Ascending aorta (tissue), 2 donors: ENCODE measurements around the gene PDXK. TPM values are rescaled to one million over a fixed set of nuclear protein-coding genes. Genes with fewer than 3 reads are reported as not detected.

Experiments used
- DNase-seq, 2 donors: peaks; one replicate each; pipeline ENCODE4 v3.0.0-alpha.2; 2019; ENCODE audit warnings: low spot score in 2 of 2
- H3K27ac ChIP-seq, 2 donors: fragments of 200-600 bp; sonication (generic); one replicate each; pipeline ENCODE4 v1.5.1; 2016 to 2017; ENCODE audit warnings: mild to moderate bottlenecking in 1 of 2
- H3K27me3 ChIP-seq: fragments of 200-600 bp; sonication (generic); one replicate; pipeline ENCODE4 v1.5.1; 2017
- H3K36me3 ChIP-seq, 2 donors: fragments of 200-600 bp; sonication (generic); one replicate each; pipeline ENCODE4 v1.5.1; 2016
- H3K4me1 ChIP-seq, 2 donors: fragments of 200-600 bp; sonication (generic); one replicate each; pipeline ENCODE4 v1.5.1; 2016 to 2017; ENCODE audit warnings: mild to moderate bottlenecking in 1 of 2
- H3K4me3 ChIP-seq, 2 donors: fragments of 200-600 bp; sonication (generic); one replicate each; pipeline ENCODE4 v1.5.1; 2016 to 2017; ENCODE audit warnings: mild to moderate bottlenecking in 1 of 2
- H3K9me3 ChIP-seq, 2 donors: fragments of 200-600 bp; sonication (generic); one replicate each; pipeline ENCODE4 v1.5.1; 2016
- intact Hi-C: fragments of 100-400 bp; cut with DNase I; formaldehyde crosslinking; loops from one replicate; pipeline ENCODE4 v1.15.1; 2023
- total RNA-seq: library from RNA; depleted of rRNA; stranded (reverse); fragments of >200 nt; gene quantifications from one replicate; pipeline ENCODE4 v1.1.0, GENCODE V29; 2016
- TF ChIP-seq, protein P1 (sequence below), 3 experiments: fragments of 200-600 bp in 2 of 3; fragments of 450-650 bp in 1 of 3; sonication (generic) in 2 of 3; IDR thresholded peaks; one replicate each; pipeline ENCODE4 v1.5.1; 2016 to 2019; ENCODE audit warnings: antibody characterized with exemption in 3 of 3, mild to moderate bottlenecking in 1 of 3, moderate library complexity in 1 of 3

PDXK gene
- total RNA-seq, 1 donor from 2014 or later = 102 TPM

DNA sequence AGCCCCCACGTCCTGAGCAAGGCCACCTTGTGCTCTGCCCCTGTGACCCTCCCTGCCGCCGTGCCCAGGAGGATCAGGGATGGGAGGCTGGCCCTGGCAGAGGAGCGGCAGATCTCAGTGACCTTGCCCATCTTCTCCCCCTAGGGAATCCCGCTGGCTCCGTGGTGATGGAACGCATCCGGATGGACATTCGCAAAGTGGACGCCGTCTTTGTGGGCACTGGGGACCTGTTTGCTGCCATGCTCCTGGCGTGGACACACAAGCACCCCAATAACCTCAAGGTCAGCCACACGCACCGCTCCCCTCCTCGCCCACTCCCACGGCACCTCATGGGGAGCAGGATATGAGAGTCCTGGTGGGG lies 34.5 kb downstream of the PDXK start:
- Histone ChIP-seq H3K36me3 (peaks cover 73 to 84% of the 10 kb centered on the region in 2 donors), H3K27ac (no peak overlapping the region), H3K9me3 (no peaks in the 10 kb centered on the region), H3K4me3 (no peak overlapping the region), H3K4me1 (peaks cover 9 to 15% of the 10 kb centered on the region in 2 donors), H3K27me3 (no peaks in the 10 kb centered on the region)
- intact Hi-C loops = no loop called here
- DNase-seq = no peak
- TF ChIP-seq, protein P1, sequence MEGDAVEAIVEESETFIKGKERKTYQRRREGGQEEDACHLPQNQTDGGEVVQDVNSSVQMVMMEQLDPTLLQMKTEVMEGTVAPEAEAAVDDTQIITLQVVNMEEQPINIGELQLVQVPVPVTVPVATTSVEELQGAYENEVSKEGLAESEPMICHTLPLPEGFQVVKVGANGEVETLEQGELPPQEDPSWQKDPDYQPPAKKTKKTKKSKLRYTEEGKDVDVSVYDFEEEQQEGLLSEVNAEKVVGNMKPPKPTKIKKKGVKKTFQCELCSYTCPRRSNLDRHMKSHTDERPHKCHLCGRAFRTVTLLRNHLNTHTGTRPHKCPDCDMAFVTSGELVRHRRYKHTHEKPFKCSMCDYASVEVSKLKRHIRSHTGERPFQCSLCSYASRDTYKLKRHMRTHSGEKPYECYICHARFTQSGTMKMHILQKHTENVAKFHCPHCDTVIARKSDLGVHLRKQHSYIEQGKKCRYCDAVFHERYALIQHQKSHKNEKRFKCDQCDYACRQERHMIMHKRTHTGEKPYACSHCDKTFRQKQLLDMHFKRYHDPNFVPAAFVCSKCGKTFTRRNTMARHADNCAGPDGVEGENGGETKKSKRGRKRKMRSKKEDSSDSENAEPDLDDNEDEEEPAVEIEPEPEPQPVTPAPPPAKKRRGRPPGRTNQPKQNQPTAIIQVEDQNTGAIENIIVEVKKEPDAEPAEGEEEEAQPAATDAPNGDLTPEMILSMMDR (IDR thresholded peaks at IDR 0.05) = no peak

DNA sequence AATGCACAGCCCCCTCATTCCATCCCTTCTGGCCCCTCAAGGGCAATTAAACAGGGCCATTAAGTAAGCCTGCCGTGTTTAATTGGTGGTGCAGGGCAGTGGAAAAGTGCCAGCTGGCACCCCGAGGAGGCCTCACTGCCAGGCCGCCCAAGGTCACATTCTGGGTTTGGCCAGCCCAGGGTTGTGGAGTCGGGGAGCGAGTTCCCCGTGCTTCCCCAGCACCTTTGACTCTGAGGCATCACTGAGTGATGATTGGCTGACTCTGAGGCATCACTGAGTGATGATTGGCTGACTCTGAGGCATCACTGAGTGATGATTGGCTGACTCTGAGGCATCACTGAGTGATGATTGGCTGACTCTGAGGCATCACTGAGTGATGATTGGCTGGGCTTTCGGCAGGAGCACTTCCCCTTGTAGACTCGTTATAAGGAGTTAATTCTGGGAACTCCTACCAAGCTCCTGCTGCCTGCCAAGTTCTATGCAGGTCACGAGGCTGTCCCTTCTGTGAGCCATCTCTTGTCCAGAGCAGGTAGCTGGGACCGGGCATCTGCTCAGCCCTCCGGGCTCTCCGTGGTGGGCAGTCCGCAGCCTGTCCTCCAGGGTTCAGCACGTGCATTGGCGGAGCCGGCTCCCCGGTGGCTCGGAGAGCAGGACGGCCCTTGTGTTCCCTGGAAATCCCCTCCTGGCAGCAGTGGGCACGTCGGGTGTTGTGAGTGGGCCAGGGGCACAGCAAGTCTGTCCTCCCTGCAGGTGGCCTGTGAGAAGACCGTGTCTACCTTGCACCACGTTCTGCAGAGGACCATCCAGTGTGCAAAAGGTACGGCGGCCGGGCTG lies 36.2 kb downstream of the PDXK start:
- TF ChIP-seq, protein P1 (IDR thresholded peaks at IDR 0.05) = no peak
- no peaks in the 10 kb centered on the region for H3K9me3 ChIP-seq
- peaks cover 9 to 15% of the 10 kb centered on the region in 2 donors for H3K4me1 ChIP-seq
- H3K4me3 ChIP-seq = no peak overlapping the region
- H3K27ac ChIP-seq = no peak overlapping the region
- DNase-seq = no peak
- no peaks in the 10 kb centered on the region for H3K27me3 ChIP-seq
- peaks cover 57 to 75% of the 10 kb centered on the region in 2 donors for H3K36me3 ChIP-seq
- intact Hi-C loops = no loop called here

DNA sequence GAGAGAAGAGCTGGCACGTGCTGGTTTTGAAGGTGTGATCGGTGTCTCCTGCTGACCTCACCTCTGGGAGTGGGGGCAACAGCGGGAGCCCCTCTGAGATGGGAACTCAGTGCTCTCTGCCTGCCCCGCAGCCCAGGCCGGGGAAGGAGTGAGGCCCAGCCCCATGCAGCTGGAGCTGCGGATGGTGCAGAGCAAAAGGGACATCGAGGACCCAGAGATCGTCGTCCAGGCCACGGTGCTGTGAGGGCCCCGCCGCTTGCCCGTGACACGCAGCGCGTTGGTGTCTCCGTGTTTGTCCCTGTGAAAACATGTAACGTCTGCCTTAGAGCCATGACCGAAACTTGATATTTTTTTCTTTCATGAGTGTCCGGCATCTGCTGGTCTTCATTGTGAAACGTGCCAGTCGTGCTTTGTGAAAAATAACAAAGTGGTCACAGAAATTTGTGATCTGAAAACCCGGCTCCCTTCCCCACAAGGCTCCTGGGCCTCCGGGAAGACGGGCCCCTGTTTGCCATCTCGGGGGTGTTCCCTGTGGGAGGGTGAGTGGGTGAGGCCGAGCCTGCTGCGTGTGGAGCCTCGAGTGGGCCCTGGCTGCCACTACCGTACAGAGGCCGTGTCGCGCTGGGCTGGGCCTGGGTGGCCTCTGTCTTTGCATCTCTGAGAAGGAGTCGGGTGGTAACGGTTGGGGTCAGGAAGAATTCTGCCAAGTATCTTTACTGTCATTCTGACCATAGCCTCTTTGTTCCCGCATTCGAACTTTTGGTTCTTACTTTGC lies 37.1 kb downstream of the PDXK start:
- Histone ChIP-seq H3K27ac (no peak overlapping the region), H3K27me3 (no peaks in the 10 kb centered on the region), H3K4me1 (peaks cover 9 to 15% of the 10 kb centered on the region in 2 donors), H3K4me3 (no peak overlapping the region), H3K36me3 (peaks cover 55 to 72% of the 10 kb centered on the region in 2 donors), H3K9me3 (no peaks in the 10 kb centered on the region)
- intact Hi-C loops = no loop called here
- no peak for DNase-seq
- TF ChIP-seq, protein P1 (IDR thresholded peaks at IDR 0.05) = no peak

DNA sequence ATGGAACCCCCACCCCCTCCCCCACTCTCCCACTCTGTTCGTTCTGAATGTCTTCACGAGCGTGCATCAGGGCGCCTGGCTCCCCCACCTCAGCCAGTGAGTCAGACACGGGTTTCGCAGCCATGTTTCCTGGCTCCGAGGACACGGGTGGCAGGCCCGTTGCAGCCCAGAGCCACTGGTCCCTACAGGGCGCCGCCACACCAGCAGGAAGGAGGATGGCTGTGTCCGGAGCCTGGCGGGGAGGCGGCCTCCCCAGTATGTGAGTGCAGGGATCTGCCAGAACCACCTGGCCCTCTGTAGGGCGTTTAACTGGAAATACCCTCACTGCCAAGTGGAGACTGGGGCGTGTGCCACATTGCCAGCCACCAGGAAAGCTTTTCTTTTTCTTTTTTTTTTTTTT lies 38.7 kb downstream of the PDXK start:
- peak overlapping the region; percentile 71 to 81 for H3K27ac ChIP-seq
- H3K36me3 ChIP-seq = peaks cover 50 to 68% of the 10 kb centered on the region in 2 donors
- TF ChIP-seq, protein P1 (IDR thresholded peaks at IDR 0.05) = no peak
- intact Hi-C loops = no loop called here
- no peaks in the 10 kb centered on the region for H3K27me3 ChIP-seq
- H3K9me3 ChIP-seq = no peaks in the 10 kb centered on the region
- peaks cover 9 to 15% of the 10 kb centered on the region in 2 donors for H3K4me1 ChIP-seq
- H3K4me3 ChIP-seq = peak overlapping the region in 1 of 2 donors; percentile 56
- peak in 1 of 2 donors; percentile 73 for DNase-seq

- intact Hi-C loops = loop anchor here (1.0 kb wide), 3 partner anchors 17 to 30 kb away; no protein-coding TSS in a partner anchor
- Histone ChIP-seq H3K27ac (peak overlapping the region; percentile 71 to 81), H3K27me3 (no peaks in the 10 kb centered on the region), H3K9me3 (no peaks in the 10 kb centered on the region), H3K36me3 (peaks cover 45 to 68% of the 10 kb centered on the region in 2 donors), H3K4me1 (peaks cover 9 to 15% of the 10 kb centered on the region in 2 donors), H3K4me3 (peak overlapping the region; percentile 11 to 56)
- TF ChIP-seq, protein P1 (IDR thresholded peaks at IDR 0.05) = no peak
- DNase-seq = peak in 1 of 2 donors; percentile 78
These were observed 39.2 kb downstream of the PDXK start for GRCh38 chr21:43758111-43758641.
